ENCODE data around the gene RIPK1.

GRCh38 chr6:3039384-3039783, 28.9 kb upstream of the RIPK1 start:
- TF ChIP-seq, protein P1, sequence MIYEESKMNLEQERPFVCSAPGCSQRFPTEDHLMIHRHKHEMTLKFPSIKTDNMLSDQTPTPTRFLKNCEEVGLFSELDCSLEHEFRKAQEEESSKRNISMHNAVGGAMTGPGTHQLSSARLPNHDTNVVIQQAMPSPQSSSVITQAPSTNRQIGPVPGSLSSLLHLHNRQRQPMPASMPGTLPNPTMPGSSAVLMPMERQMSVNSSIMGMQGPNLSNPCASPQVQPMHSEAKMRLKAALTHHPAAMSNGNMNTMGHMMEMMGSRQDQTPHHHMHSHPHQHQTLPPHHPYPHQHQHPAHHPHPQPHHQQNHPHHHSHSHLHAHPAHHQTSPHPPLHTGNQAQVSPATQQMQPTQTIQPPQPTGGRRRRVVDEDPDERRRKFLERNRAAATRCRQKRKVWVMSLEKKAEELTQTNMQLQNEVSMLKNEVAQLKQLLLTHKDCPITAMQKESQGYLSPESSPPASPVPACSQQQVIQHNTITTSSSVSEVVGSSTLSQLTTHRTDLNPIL (CRISPR knock-in tag; IDR thresholded peaks at IDR 0.05; ENCODE audit: low read depth): no peak
- TF ChIP-seq RARB (CRISPR knock-in tag; IDR thresholded peaks at IDR 0.05): no peak
- TF ChIP-seq ZNF565 (CRISPR knock-in tag; conservative IDR thresholded peaks at IDR 0.05; ENCODE audit: low read depth): no peak
- TF ChIP-seq, protein P2, sequence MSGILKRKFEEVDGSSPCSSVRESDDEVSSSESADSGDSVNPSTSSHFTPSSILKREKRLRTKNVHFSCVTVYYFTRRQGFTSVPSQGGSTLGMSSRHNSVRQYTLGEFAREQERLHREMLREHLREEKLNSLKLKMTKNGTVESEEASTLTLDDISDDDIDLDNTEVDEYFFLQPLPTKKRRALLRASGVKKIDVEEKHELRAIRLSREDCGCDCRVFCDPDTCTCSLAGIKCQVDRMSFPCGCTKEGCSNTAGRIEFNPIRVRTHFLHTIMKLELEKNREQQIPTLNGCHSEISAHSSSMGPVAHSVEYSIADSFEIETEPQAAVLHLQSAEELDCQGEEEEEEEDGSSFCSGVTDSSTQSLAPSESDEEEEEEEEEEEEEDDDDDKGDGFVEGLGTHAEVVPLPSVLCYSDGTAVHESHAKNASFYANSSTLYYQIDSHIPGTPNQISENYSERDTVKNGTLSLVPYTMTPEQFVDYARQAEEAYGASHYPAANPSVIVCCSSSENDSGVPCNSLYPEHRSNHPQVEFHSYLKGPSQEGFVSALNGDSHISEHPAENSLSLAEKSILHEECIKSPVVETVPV (CRISPR knock-in tag; IDR thresholded peaks at IDR 0.05): no peak
- no peak for TF ChIP-seq ESRRG (CRISPR knock-in tag; IDR thresholded peaks at IDR 0.05)
- no peak for TF ChIP-seq OSR1 (CRISPR knock-in tag; IDR thresholded peaks at IDR 0.05)
- TF ChIP-seq ZFP30 (CRISPR knock-in tag; IDR thresholded peaks at IDR 0.05): no peak
- TF ChIP-seq SNAI2 (CRISPR knock-in tag; IDR thresholded peaks at IDR 0.05): no peak
- TF ChIP-seq CSDC2 (CRISPR knock-in tag; IDR thresholded peaks at IDR 0.05): no peak
- no peak for TF ChIP-seq ARNTL (CRISPR knock-in tag; IDR thresholded peaks at IDR 0.05; ENCODE audit: borderline replicate concordance, low read depth)
- TF ChIP-seq TCF4 (CRISPR knock-in tag; IDR thresholded peaks at IDR 0.05; ENCODE audit: borderline replicate concordance): no peak
- no peak for TF ChIP-seq ISL1 (CRISPR knock-in tag; IDR thresholded peaks at IDR 0.05)
